HG02759 (cell line): ENCODE results near the gene IFI44L.
A peak's percentile ranks its signal among the peaks of the same experiment; 100 is the strongest.

Source experiments
- ATAC-seq: cut with Tn5 transposase; IDR thresholded peaks from one replicate; pipeline ENCODE4 v1.9.1; 2021; ENCODE audit warnings: mild to moderate bottlenecking, moderate library complexity; ENCODE audit not compliant: unreplicated experiment

IFI44L gene

GRCh38 chr1:78619803-78620579, at the start of gene IFI44L:
Gene IFI44L (plus strand): TSS chr1:78620448. CDS start chr1:78627916, 7,468 bp downstream.
- ATAC-seq: peak; percentile 54

DNA sequence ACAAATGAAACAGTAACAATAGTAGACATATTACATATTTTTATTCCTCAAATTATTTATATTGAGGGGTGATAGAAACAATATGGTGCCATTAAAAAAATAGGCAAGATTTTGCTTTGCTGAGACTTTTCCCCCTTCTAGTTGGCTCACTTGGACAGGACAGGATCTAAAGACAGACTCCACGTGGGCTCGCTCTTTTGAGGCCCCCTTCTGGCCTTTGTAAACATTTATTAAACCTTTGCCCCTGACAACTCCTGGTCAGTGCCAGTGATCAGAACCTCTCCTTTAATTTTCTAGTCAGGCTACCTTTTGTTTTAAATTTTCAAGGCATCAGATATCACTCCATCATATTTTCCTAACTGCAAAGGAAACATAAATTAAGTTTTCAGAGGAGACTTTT, 49.7 kb upstream of the IFI44L start:
- ATAC-seq: no peak

DNA sequence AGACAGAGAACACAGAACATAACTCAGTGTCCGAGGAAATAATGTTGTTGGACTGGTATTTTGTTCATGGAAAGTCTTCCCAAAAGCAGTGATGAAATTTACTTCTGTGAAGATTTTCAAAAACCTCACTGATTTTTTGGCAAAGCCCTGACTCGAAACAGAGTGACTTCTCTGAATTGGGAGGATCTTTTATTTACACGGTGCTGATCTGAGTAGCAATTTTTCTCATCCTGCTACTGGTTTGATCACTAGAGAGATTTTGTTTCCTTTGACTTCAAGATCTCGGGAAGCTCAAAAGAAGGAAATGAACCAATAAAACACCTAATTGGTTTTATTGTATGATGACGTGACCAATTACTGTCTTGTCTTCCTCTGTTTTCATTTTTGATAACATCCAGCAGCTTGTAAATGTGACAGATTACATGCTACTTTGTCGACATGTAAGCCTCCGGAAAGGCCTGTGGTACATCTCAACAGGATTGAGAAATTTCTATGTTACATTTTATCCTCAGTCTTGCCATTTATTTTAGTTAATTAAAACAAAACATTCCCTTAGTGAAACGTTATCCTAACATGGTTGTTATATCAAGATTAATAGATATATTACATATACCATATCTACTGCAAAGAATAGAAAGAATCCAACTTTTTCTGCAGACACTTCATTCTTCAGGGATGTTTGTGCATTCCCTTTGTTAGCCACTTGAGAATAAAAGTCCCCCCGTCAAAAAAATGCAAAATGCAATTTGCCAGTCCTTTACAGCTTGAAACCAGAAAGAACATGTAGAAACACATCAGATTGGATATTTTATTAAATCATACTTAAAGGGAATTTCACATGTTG, 42.8 kb upstream of the IFI44L start:
- no peak for ATAC-seq

- ATAC-seq: no peak
These were observed 33.7 kb upstream of the IFI44L start for GRCh38 chr1:78586572-78586971.

- ATAC-seq: no peak
These were observed 33.0 kb upstream of the IFI44L start for GRCh38 chr1:78587211-78587610.

DNA sequence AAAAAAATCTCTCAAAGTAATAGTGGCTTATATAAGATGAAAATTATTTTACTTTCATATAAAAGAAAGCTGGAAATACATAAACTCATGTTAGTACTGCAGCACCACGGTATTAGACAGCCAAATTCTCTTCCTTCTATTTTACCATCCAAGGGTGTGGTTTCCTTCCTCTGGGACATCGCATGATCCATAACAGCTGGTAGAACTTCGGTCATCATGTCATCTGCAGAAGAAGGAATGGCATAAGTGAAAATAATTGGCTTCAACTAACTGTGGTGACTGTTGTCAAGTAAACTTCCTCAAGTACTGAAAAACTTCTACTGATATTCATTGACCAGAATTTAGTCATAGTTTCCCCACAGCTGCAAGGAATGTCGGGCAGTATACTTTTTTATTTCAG, 28.3 kb upstream of the IFI44L start:
- no peak for ATAC-seq

DNA sequence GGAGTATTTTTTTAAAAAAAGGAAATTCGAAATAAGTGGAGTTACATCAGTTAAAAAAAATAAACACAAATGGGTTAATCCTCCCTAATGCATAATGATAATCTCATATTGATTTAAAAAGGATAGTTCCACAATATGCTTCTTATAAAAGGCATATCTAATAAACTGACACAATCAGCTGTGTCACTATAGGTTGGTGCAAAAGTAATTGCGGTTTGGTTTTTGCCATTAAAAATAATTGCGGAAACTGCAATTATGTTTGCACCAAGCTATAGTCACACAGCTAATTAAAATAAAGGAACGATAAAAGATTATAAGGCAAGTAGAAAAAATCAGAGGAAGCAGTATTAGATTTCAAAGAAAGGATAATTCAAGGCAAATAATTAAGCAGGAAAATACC, 21.0 kb upstream of the IFI44L start:
- ATAC-seq: no peak

GRCh38 chr1:78601068-78601467, 19.2 kb upstream of the IFI44L start:
- no peak for ATAC-seq

DNA sequence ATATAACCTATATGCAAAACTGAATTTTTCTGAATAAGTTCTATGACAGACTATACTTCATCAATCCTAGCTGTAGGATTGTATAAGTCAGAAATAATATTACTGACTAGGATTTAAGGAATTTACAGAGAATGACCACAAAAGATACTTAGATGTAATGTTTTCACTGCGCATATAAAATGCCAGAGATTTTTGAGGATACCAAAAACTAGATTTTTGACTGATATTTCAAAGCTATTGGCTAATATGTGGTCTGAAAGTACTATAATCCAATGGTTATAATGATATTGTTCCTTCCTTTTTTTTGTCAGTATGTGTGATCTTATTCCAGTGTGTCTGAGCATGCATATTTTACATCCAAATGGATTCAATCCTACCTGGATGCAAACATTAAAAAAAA, 17.0 kb upstream of the IFI44L start:
- no peak for ATAC-seq

DNA sequence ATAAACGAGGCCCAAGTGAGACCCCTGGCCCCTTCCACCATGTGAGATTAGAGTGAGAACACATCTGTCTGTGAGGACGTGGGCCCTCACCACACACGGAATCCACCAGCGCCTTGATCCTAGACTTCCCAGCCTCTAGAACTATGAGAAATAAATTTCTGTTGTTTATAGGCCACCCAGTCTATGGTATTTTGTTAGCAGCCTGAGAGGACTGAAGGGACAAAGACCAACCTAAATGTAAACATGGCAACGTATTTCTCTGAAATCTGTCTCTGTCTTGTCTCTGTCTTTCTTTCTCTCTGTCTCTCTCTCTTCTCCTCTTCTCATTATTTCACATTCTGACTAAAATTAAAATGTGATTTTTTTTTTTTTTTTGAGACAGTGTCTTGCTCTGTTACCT, 15.6 kb upstream of the IFI44L start:
- ATAC-seq: no peak

GRCh38 chr1:78606274-78606673, 14.0 kb upstream of the IFI44L start:
- no peak for ATAC-seq

GRCh38 chr1:78607334-78607927, 12.8 kb upstream of the IFI44L start:
- ATAC-seq: no peak

DNA sequence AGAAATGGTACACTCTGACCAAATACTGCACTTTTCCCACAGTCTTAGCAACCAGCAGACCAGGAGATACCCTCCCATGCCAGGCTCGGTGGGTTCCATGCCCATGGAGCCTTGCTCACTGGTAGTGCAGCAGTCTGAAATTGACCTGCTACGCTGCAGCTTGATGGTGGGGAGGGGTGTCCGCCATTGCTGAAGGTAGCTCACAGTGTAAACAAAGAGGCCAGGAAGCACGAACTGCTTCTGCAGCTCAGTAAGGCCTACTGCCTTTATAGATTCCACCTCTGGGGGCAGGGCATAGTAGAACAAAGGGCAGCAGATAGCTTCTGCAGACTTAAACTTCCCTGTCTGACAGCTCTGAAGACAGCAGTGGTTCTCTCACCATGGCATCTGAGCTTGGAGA, 12.3 kb upstream of the IFI44L start:
- no peak for ATAC-seq

GRCh38 chr1:78617615-78618026, 2.6 kb upstream of the IFI44L start:
- peak; percentile 51 for ATAC-seq

GRCh38 chr1:78619032-78619431, 1.2 kb upstream of the IFI44L start:
- no peak for ATAC-seq

GRCh38 chr1:78619446-78619802, 824 bp upstream of the IFI44L start:
- ATAC-seq: peak; percentile 7

- peak; percentile 23 for ATAC-seq
These were observed 418 bp downstream of the IFI44L start for GRCh38 chr1:78620666-78621065.

GRCh38 chr1:78622548-78622947, 2.3 kb downstream of the IFI44L start:
- ATAC-seq: no peak

- ATAC-seq: no peak
These were observed 3.8 kb downstream of the IFI44L start for GRCh38 chr1:78624035-78624434.

DNA sequence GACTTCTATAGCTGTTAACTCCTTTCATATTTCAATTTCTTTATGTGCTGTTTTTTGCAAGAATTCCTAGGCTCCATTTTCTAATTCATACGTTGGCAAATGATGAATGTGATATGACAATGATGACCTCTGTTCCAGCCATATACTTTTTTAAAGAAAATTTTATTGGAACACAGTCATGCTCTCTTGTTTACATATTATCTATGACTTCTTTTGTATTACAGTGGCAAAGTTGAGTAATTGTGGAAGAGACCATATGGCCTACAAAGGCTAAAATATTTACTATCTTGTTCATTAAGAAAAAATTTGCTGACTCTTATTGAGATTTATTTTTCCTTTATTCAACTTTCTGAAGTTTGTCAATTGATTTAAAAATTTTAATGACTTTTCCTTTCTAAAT, 7.1 kb downstream of the IFI44L start:
- ATAC-seq: no peak

DNA sequence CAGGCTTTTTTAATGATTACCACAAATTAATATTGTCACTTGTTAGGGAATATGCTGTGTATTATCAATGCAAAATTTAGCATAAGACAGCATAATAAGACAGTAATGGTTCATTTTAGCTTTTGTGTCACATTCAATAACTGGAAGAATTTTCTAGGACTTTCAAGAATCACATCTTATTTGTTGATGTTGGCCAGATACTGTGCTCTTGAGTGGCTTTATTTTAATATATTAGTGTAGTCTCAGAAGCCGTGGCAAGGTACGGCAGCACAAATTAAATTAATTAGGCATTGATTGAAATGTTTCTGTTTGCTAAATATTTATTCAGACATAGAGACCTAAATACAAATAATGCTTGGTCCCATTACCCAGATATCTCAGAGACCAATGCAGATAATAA, 10.4 kb downstream of the IFI44L start:
- no peak for ATAC-seq

GRCh38 chr1:78633209-78633608, 13.0 kb downstream of the IFI44L start:
- ATAC-seq: no peak
